ENCODE data around the gene VANGL2.

VANGL2 gene

DNA sequence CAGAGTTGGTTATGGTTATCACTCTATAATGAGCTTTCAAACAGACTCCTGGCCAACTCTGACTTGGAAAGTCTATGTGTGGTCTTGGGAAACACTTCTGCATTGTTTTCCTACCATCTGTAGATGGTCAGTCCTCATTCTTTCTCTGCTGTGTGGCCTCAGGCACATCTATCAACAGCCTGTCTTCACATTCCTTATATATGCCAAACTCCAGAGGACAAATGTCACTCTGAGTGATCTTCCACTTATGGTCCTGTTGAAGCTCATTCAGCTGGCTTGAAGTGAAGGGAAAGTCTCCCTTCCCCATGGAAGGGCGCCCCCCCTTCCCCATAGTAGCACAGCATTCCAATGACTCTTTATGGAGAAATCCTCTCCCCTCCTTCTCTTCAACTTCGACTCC, 58.7 kb downstream of the VANGL2 start:
- DNase-seq (ENCODE audit: low read depth in 1 of 2, low spot score in 1 of 2), result no peak

DNA sequence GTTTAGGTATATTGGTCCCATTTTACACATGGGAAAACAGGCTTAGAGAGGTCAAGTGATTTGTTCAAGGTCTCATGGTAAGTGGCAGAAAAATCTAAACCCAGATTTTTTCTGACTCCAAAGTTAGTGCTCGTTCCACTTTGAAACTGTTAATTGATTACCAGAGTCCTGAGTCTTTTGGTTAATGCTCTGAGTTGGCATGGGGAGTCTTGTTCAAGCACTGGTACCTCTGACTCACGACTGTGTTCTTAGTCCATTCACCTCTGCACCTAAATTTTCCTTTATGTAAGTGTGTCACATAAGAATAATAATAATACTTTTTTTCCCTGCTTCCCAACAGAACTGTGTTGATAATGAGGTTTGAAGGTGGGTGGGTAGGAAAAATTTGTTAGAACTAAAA, 59.3 kb downstream of the VANGL2 start:
- no peak for DNase-seq (ENCODE audit: low read depth in 1 of 2, low spot score in 1 of 2)

DNA sequence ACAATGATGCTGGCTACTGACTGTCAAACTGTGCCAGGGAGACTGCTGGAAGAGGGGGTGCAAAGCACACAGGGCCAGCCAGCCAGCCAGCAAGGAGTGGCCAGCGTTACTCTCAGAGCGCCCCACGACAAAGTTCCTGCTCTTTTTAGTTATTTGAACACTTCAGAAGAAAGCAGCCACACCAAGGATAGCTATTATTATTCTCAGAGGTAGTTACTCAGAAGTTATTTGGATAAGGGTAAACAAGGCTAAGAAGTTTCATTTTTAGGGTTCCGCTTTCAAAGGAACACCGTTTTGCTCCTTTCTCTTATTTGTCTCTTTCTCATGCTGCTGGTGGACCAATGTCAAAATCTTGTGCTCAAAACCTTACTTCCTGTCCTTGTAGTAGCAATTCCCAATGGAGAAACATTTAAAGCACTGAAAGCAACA, 59.9 kb downstream of the VANGL2 start:
- no peak for DNase-seq (ENCODE audit: low read depth in 1 of 2, low spot score in 1 of 2)

DNA sequence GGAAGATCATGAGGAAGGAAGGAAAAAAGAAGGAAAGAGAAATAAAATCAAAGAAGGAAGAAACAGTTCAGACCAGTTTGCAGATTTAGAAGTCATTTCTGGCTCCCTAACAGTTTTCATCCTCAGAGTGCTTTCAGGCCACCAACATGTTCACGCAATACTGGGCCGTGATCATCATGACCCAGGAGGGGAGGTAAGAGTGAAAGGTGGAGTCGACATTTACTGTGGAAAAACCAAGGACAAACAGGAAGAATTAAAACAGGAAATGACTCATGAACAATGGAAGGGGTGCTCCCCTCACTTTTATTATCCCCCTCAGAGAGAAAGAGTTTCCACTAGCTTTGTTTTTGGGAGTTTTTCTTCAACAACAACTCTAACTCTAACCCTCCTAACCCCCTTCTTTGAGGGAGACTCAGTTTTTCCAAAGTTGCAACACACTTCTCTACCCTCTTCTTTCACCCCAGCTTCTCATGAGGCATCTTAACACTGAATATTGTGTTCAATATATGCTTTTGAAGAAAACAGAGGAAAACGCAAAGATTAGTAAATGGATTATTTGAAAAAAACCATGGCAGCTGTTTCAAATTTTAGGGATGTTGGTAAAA, 60.4 kb downstream of the VANGL2 start:
- peak in 1 of 2 donors; percentile 44 for DNase-seq (ENCODE audit: low read depth in 1 of 2, low spot score in 1 of 2)

DNA sequence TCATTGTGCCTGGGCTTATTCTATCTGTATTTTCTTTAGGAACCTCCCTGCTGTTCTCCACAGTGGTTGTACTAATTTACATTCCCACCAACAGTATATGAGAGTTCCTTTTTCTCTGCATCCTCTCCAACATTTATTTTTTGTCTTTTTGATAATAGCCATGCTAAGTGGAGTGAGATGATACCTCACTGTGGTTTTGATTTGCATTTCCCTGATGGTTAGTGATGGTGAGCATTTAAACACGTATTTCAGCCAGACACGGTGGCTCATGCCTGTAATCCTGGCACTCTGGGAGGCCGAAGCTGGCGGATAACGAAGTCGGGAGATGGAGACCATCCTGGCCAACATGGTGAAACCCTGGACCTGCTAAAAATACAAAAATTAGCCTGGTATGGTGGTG, 64.8 kb downstream of the VANGL2 start:
- no peak for DNase-seq (ENCODE audit: low read depth in 1 of 2, low spot score in 1 of 2)

DNA sequence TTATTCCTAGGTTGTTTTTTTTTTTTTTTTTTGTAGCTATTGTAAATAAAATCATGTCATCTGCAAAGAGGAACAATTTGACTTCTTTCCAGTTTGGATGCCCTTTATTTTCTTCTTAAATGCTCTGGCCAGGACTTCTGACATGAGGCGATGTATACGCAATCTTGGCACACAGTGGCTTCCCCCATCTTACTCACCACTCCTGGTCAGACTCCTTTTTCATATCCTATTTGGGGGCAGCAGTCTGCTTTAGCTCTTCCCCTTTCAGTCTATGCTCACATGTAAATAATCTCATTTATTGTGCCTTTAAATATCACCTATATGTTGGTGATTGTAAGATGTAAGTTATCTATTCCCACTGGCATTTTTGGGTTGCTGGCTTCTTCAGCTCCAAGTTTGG, 66.6 kb downstream of the VANGL2 start:
- DNase-seq (ENCODE audit: low read depth in 1 of 2, low spot score in 1 of 2), result no peak

DNA sequence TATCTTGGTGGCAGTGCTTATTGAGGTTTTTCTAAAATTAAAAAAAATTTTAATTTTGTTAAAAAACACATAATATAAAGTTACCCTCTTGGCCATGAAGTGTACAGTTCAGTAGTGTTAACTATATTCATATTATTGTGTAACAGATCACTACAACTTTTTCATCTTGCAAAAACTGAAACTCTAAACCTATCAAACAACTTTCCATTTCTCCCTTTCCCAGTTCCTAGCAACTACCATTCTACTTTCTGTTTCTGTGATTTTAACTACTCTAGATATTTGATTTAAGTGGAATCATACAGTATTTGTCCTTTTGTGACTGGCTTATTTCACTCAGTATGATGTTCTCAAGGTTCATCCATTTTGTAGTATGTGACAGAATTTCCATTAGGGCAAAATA, 67.2 kb downstream of the VANGL2 start:
- no peak for DNase-seq (ENCODE audit: low read depth in 1 of 2, low spot score in 1 of 2)

DNA sequence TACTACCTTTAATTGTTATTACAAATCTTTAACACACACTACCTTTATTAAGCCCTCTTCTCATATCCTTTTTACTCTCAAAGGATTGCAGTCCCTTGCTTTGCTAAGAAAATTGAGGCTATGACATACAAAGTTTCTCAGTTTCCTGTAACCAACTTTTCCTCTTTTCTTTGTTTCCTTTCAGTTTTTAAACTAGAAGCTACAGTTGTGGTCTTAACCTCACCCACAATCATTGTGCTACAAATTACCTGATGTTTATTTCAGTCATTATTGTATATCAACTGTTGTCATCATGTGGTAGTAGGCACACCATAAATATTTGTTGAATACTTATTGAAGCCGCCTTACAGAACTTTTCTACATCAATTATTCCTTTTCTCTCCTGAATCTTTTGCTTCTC, 70.9 kb downstream of the VANGL2 start:
- no peak for DNase-seq (ENCODE audit: low read depth in 1 of 2, low spot score in 1 of 2)

DNA sequence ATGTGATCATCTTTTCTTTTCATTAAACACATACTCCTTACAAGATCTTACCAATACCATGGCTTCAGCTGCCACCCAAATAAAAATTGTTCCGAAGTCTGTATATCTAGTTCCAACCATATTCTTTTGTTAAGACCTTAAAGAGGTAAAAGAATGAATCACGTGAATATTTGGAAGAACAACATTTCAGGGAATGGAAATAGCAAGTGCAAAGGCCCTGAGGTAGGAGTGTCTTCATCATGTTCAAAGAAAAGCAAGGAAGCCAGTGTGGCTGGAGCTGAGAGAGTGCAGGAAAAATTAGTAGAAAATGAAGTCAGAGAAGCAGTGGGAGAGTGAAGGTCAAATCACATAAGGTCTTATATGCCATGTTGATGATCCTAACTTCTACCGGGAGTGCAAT, 71.7 kb downstream of the VANGL2 start:
- no peak for DNase-seq (ENCODE audit: low read depth in 1 of 2, low spot score in 1 of 2)

DNA sequence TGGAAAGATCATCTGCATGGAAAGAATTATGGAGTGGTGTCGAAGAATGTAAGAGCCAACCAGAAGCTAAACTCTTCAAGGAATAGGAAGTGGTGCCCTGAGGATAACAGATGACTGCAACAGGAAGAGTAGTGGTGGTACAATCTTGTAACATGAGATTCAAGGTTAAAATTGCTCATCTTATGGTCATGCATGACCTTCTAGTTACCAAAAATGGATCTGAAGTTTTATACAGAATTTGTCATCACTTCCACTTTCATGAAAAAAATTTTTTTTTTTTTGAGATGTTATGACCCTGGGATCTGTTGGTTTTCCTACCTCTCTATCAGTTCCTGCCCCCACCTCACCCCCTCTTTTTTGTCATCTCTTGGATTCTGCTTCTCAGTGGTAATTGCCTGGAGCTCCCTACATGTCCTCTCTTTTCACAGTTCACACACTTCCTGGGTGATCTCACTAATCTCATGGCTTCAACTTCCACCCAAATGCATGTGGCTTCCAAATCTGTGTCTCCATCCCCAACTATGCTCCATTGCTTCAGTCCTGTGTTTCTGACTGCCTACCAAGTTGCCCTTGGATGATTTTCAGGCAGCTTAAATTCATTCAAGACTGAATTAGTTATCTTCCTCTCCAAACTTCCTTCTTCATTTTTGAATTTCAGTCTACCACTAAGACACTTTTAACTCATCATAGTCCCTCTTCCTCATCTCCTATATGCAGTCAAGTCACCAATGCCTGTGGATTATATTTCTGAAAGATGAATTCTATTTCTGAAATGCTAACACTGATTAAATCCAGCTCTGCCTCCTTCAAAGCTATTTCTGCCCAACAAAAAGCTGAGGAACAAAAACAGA, 74.3 kb downstream of the VANGL2 start:
- no peak for DNase-seq (ENCODE audit: low read depth in 1 of 2, low spot score in 1 of 2)

Measured in activated CD4-positive, alpha-beta T cell treated with anti-CD3 and anti-CD28 coated beads, Interleukin-2, amount 50 U/mL, for 24 hours (primary cell).